PC-3 (cell line): Measurements from ENCODE around the gene HLA-DRB5. TPM values are rescaled to one million over a fixed set of nuclear protein-coding genes. Genes with fewer than 3 reads are reported as not detected.

Source experiments
- ATAC-seq: fragments of 200-7000 bp; cut with Tn5 transposase; 2 replicates; pipeline ENCODE4 v1.9.1; 2020; ENCODE audit warnings: mild to moderate bottlenecking, moderate library complexity
- BruUV-seq: library from RNA; stranded (reverse); fragments of 400-500 nt; replicated peaks from 2 replicates; lab custom pipeline; 2021; lab: Mats Ljungman, UMichigan
- CTCF ChIA-PET: fragments of 300-600 bp; sonication (Branson Sonifier 250); formaldehyde crosslinking; loops from one replicate; lab custom pipeline; 2022; ENCODE audit warnings: antibody characterized with exemption; lab: Charles Lee
- POLR2A ChIA-PET: fragments of 300-600 bp; sonication (Branson Sonifier 250); formaldehyde crosslinking; loops from one replicate; lab custom pipeline; 2022; ENCODE audit warnings: antibody characterized with exemption; ENCODE audit not compliant: unreplicated experiment; lab: Charles Lee
- DNase-seq: peaks from one replicate; pipeline ENCODE4 v3.0.0-alpha.2; 2015
- H2AFZ ChIP-seq: fragments of 300-600 bp; sonication (generic); 2 replicates; pipeline ENCODE4 v1.6.0; 2016; ENCODE audit warnings: antibody characterized with exemption, low read length
- H3F3A ChIP-seq: fragments of 300-600 bp; sonication (generic); one replicate; pipeline ENCODE4 v1.6.0; 2017; ENCODE audit warnings: antibody characterized with exemption, low read length, control low read depth, mild to moderate bottlenecking; ENCODE audit not compliant: unreplicated experiment
- H3K27ac ChIP-seq: fragments of 300-600 bp; sonication (generic); 2 replicates; pipeline ENCODE4 v1.5.1; 2016; ENCODE audit warnings: mild to moderate bottlenecking, low read length
- H3K27me3 ChIP-seq: fragments of 300-600 bp; sonication (generic); 2 replicates; pipeline ENCODE4 v1.6.1; 2016; ENCODE audit warnings: low read length, mixed read lengths
- H3K36me3 ChIP-seq: fragments of 300-600 bp; sonication (generic); 2 replicates; pipeline ENCODE4 v1.6.1; 2016; ENCODE audit warnings: low read depth, mixed run types, low read length, mixed read lengths
- H3K4me1 ChIP-seq: fragments of 300-600 bp; sonication (generic); 2 replicates; pipeline ENCODE4 v1.5.1; 2016; ENCODE audit warnings: low read length; ENCODE audit not compliant: insufficient read depth
- H3K4me2 ChIP-seq: fragments of 300-600 bp; sonication (generic); 2 replicates; pipeline ENCODE4 v1.6.0; 2016; ENCODE audit warnings: low read length
- H3K4me3 ChIP-seq: fragments of 300-600 bp; sonication (generic); 2 replicates; pipeline ENCODE4 v1.5.1; 2016; ENCODE audit warnings: mild to moderate bottlenecking, low read length, mixed read lengths
- H3K79me2 ChIP-seq: fragments of 300-600 bp; sonication (generic); 2 replicates; pipeline ENCODE4 v1.6.1; 2017; ENCODE audit warnings: low read length, mixed read lengths
- H3K9ac ChIP-seq: fragments of 300-600 bp; sonication (generic); 2 replicates; pipeline ENCODE4 v1.6.0; 2016; ENCODE audit warnings: mild to moderate bottlenecking, low read length
- H3K9me2 ChIP-seq: fragments of 300-600 bp; sonication (generic); replicated peaks from 2 replicates; pipeline ENCODE4 v1.6.1; 2016; ENCODE audit warnings: mixed run types, low read length, mixed read lengths
- H3K9me3 ChIP-seq: fragments of 300-600 bp; sonication (generic); 2 replicates; pipeline ENCODE4 v1.6.1; 2016; ENCODE audit warnings: low read length, mixed read lengths
- H4K20me1 ChIP-seq: fragments of 300-600 bp; sonication (generic); 2 replicates; pipeline ENCODE4 v1.6.1; 2016; ENCODE audit warnings: low read length, mixed read lengths
- EZH2 ChIP-seq: fragments of 300-600 bp; sonication (generic); IDR thresholded peaks from one replicate; pipeline ENCODE4 v1.6.1; 2017; ENCODE audit warnings: antibody characterized with exemption, mild to moderate bottlenecking, low read length; ENCODE audit not compliant: unreplicated experiment
- EZH2phosphoT487 ChIP-seq: fragments of 300-600 bp; sonication (generic); IDR thresholded peaks from 2 replicates; pipeline ENCODE4 v1.6.1; 2018; ENCODE audit warnings: mild to moderate bottlenecking, antibody characterized with exemption, low read length, borderline replicate concordance
- intact Hi-C: fragments of 100-400 bp; cut with micrococcal nuclease; formaldehyde crosslinking; loops from 2 replicates; pipeline ENCODE4 v1.9.0; 2023
- total RNA-seq: library from RNA; depleted of rRNA; stranded (reverse); fragments of >200 nt; gene quantifications from 2 replicates; pipeline ENCODE4 v1.2.3, GENCODE V29; 2014
- TF ChIP-seq, protein P1 (sequence below): fragments of 300-600 bp; sonication (generic); conservative IDR thresholded peaks from 2 replicates; pipeline ENCODE4 v1.5.1; 2017; ENCODE audit warnings: antibody characterized with exemption, low read depth, mild to moderate bottlenecking, low read length

The HLA-DRB5 gene
- total RNA-seq, 1 experiment from 2014 or later, result not detected

DNA sequence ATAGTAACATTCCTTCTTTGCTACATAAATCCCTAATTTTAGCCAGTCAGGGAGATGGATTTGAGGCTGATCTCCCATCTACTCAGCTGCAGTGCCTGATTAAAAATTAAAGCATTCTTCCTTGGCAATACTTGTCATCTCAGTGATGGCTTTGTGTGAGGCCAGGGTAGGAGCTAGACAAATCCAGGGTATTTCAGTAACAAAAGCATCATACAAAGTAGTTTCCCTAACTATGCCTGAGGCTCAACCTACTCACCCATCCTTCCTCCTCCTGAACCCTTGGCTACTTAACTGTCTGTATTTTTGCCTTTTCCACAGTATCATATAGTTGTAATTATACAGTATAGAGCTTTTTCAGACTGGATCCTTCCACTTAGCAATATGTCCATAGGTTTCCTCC is 37.7 kb downstream of the HLA-DRB5 start:
- no peak overlapping the region for H3K27ac ChIP-seq
- H3K9ac ChIP-seq, result no peak overlapping the region
- H3K36me3 ChIP-seq, result no peaks in the 10 kb centered on the region
- H3K4me2 ChIP-seq, result no peak overlapping the region
- intact Hi-C loops, result no loop called here
- H3K79me2 ChIP-seq, result no peaks in the 10 kb centered on the region
- no peak overlapping the region for H3K4me3 ChIP-seq
- ChIA-PET POLR2A (no interaction called here), CTCF (no interaction called here)
- H3F3A ChIP-seq, result no peaks in the 10 kb centered on the region
- no peaks in the 10 kb centered on the region for H4K20me1 ChIP-seq
- H3K9me2 ChIP-seq, result no peaks in the 10 kb centered on the region
- H3K27me3 ChIP-seq, result no peaks in the 10 kb centered on the region
- H2AFZ ChIP-seq, result no peak overlapping the region
- no peaks in the 10 kb centered on the region for H3K9me3 ChIP-seq
- no peak for ATAC-seq
- no TSS peak for BruUV-seq
- no peaks in the 10 kb centered on the region for H3K4me1 ChIP-seq
- no peak for DNase-seq
- TF ChIP-seq, protein P1, sequence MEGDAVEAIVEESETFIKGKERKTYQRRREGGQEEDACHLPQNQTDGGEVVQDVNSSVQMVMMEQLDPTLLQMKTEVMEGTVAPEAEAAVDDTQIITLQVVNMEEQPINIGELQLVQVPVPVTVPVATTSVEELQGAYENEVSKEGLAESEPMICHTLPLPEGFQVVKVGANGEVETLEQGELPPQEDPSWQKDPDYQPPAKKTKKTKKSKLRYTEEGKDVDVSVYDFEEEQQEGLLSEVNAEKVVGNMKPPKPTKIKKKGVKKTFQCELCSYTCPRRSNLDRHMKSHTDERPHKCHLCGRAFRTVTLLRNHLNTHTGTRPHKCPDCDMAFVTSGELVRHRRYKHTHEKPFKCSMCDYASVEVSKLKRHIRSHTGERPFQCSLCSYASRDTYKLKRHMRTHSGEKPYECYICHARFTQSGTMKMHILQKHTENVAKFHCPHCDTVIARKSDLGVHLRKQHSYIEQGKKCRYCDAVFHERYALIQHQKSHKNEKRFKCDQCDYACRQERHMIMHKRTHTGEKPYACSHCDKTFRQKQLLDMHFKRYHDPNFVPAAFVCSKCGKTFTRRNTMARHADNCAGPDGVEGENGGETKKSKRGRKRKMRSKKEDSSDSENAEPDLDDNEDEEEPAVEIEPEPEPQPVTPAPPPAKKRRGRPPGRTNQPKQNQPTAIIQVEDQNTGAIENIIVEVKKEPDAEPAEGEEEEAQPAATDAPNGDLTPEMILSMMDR, result no peak
- no peak for TF ChIP-seq EZH2phosphoT487
- TF ChIP-seq EZH2, result no peak

DNA sequence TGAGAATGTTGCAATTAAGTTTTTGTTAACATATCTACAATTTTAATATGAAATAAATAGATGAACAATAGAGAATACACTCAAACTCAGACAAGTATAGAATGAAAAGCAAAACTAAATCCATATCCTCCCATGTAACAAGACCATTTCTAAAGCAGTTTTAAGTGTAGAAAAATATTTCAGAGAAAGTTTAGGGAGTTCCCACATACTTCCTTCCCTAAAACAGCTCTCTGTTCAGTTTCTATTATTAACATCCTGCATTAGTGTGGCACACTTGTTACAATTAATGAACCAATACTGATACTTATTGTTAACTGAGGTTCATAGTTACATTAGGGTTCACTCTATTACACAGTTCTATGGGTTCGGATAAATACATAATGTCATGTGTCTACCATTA is 38.4 kb downstream of the HLA-DRB5 start:
- no peaks in the 10 kb centered on the region for H4K20me1 ChIP-seq
- TF ChIP-seq EZH2phosphoT487, result no peak
- TF ChIP-seq, protein P1, result no peak
- TF ChIP-seq EZH2, result no peak
- CTCF ChIA-PET, result no interaction called here
- no TSS peak for BruUV-seq
- H3K4me2 ChIP-seq, result no peak overlapping the region
- H3K27ac ChIP-seq, result no peak overlapping the region
- H3F3A ChIP-seq, result no peaks in the 10 kb centered on the region
- no peaks in the 10 kb centered on the region for H3K36me3 ChIP-seq
- no peaks in the 10 kb centered on the region for H3K27me3 ChIP-seq
- no peak overlapping the region for H2AFZ ChIP-seq
- no peaks in the 10 kb centered on the region for H3K79me2 ChIP-seq
- POLR2A ChIA-PET, result no interaction called here
- DNase-seq (no peak), ATAC-seq (no peak)
- intact Hi-C loops, result no loop called here
- H3K4me1 ChIP-seq, result no peaks in the 10 kb centered on the region
- H3K4me3 ChIP-seq, result no peak overlapping the region
- H3K9ac ChIP-seq, result no peak overlapping the region
- H3K9me3 ChIP-seq, result no peaks in the 10 kb centered on the region
- H3K9me2 ChIP-seq, result no peaks in the 10 kb centered on the region

DNA sequence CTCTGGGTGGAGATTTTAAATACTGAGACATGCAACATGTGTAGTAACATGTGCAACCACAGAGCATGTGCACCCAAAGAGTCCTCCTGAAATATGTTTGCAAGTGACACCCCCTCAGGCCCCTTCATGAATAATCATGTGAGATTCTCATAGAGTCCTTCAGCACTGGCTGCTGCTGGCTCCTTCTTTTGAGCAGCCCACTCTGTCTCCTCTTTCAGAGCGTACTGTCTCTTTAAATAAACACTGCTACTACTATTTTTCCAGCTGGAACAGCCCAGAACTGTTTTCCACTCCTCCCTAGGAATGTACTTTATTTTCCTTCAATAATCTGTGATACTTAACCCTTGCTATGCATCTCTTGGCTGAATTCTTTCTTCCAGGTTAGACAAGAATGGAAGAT is 42.0 kb downstream of the HLA-DRB5 start:
- TF ChIP-seq EZH2 (no peak), EZH2phosphoT487 (no peak)
- TF ChIP-seq, protein P1, result no peak
- Histone ChIP-seq H3K79me2 (no peaks in the 10 kb centered on the region), H3K4me2 (no peak overlapping the region), H3K9me3 (no peaks in the 10 kb centered on the region), H3K36me3 (no peaks in the 10 kb centered on the region), H3K27me3 (peaks cover 21% of the 10 kb centered on the region), H3K4me3 (no peak overlapping the region), H4K20me1 (no peaks in the 10 kb centered on the region), H3K27ac (no peak overlapping the region), H3K9ac (no peak overlapping the region), H3F3A (no peaks in the 10 kb centered on the region), H3K9me2 (no peaks in the 10 kb centered on the region), H3K4me1 (no peaks in the 10 kb centered on the region), H2AFZ (no peak overlapping the region)
- no peak for DNase-seq
- no TSS peak for BruUV-seq
- ChIA-PET POLR2A (no interaction called here), CTCF (no interaction called here)
- no peak for ATAC-seq
- intact Hi-C loops, result no loop called here
